ENCODE measurements around the gene SP100.
"Not testable (repeated sequence)": the region's sequence is repeated elsewhere in the genome, so short reads cannot be mapped to it uniquely, and the experiment has no call there.

Gene SP100

GRCh38 chr2:230471074-230471473, 55.1 kb downstream of the SP100 start:
- DNase-seq, result no peak

DNA sequence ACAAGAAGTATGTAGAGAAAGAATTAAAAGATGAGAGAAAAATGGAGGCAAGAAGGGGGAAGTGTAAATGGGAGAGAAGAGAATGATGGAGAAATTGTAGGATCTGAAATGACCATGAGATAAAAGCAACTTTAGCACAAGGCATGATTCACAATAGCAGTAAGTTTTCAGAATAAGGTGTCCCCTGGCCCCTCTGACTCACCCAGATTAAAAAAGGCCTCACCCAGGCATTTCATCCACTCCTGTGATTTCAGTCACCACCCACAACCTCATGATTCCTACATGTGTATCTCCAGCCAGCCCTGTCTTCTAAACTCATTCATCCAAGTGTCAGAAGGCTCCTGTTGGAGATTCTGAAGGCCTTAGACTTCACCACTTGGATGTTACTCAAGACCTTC, 56.6 kb downstream of the SP100 start:
- peak; percentile 10 to 15 for DNase-seq

DNA sequence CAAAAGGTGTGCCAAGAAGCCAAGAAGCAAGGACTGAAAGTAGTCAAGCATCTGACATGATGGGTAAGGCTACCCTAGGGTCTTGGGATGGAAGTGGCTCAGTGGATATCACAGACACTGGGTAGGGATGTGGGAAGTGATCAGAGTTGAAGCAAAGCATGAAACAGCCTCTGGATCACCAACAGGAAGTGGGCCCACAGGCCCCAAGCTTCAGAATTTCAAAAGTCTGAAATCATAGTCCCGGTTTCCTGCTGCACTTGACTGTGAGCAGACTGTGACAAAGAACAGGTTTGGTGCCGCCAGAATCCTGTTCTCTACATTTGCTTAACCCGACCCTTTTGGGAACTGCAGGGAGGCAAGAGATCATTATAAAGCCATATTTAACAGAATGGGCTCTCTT, 57.4 kb downstream of the SP100 start:
- no peak for DNase-seq

DNA sequence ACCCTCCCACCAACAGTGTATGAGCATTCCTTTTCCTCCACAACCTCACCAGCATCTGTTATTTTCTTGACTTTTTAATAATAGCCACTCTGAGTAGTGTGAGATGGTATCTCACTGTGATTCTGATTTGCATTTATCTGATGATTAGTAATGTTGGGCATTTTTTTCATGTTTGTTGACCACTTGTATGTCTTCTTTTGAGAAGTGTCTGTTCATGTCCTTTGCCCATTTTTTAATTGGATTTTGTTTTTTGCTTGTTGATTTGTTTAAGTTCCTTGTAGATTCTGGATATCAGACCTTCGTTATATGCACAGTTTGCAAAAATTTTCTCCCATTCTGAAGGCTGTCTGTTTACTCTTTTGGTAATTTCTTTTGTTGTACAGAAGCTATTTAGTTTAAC, 59.1 kb downstream of the SP100 start:
- DNase-seq, result no peak

DNA sequence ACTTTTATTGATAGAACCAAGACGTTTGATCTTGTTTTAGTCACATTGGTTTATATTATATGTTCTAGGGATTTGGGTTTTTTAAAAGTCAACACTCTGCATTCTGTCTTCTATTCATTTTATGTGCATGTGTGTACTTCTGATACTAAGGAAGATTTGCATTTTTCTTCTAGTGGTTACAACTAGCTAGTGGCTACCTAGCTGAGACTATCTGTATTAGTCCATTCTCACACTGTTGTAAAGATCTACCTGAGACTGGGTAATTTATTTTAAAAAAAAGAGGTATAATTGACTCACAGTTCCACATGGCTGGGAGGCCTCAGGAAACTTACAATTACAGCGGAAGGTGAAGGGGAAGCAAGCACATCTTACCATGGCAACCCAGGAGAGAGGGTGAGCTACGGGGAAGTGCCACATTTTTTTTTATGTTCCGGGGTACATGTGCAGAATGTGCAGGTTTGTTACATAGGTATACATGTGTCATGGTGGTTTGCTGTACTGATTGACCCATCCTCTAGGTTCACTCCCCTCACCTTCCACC, 69.9 kb downstream of the SP100 start:
- no peak for DNase-seq

- DNase-seq, result not testable (repeated sequence)
These were observed 75.2 kb downstream of the SP100 start for GRCh38 chr2:230491219-230491618.

DNA sequence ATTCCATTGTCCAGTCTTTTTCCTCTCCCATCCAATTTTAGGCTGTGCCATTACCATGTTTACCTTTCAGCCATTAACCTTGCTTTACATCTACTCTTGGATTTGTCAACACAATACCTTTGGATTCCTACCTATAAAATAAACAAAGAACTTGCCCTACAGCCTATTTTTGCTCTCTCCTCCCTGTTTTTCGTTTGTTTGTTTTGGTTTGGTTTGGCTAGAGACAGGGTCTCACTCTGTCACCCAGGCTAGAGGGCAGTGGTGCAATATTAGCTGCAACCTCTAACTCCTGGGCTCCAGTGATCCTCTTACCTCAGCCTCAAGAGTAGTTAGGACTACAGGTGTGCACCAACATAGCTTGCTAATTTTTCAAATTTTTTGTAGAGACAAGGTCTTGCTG, 76.1 kb downstream of the SP100 start:
- DNase-seq, result no peak

- DNase-seq, result no peak
These were observed 79.0 kb downstream of the SP100 start for GRCh38 chr2:230494980-230495379.

DNA sequence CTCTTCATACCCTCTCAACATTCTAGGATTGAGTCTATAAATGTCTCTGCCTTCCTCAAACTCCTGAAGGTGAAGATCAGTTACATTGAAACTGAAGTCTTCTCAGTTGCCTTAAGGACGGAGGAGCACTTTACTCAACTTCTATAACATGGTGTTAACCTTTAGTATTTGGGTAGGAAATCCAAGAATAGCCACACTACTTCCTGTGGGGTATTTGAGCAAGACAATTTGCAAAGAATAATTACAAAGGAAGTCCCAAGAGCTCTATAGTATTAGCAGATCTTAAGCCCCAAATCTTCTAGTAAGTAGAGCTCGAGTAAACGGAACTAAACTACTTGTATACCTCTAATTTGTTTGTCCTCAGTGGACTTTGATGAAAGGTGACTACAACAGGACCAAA, 80.9 kb downstream of the SP100 start:
- DNase-seq, result no peak

GRCh38 chr2:230498506-230499107, 82.6 kb downstream of the SP100 start:
- DNase-seq, result no peak

DNA sequence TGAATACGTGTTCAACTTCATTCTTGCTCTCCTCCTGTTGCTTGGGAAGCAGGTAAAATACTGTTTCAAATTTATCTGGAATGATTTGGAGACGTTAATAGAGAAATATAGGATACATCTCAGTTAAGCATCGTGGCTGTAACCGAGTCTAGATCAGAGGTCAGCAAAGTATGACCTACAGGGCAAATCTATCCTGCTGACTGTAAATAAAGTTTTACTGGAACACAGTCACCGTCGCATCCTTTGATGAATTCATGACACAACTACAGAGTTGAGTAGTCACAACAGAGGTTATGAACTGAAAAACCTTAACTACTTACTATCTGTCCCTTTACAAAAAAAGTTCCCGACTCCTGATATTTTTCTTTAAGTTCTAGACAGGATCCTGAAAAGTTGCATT, 86.6 kb downstream of the SP100 start:
- DNase-seq, result no peak

- DNase-seq, result no peak
These were observed 87.8 kb downstream of the SP100 start for GRCh38 chr2:230503798-230504197.

DNA sequence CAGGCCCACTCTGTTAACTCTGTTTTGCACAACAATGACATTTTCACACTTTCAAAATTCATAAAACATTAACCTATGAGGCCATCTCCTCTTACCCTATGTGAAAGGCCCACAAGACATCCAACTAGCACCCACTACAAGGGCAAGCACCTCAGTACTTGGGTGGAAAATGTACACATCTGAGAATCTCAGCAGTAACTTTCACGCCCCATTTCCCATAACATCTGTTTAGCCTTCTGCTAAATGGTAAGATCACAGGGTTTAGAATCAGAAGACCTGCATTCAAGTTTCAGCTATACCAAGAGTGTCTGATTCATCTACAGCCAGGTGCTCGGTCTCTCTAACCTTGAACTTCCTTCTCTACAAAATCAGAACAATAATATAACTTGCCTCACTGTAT, 89.2 kb downstream of the SP100 start:
- no peak for DNase-seq

DNA sequence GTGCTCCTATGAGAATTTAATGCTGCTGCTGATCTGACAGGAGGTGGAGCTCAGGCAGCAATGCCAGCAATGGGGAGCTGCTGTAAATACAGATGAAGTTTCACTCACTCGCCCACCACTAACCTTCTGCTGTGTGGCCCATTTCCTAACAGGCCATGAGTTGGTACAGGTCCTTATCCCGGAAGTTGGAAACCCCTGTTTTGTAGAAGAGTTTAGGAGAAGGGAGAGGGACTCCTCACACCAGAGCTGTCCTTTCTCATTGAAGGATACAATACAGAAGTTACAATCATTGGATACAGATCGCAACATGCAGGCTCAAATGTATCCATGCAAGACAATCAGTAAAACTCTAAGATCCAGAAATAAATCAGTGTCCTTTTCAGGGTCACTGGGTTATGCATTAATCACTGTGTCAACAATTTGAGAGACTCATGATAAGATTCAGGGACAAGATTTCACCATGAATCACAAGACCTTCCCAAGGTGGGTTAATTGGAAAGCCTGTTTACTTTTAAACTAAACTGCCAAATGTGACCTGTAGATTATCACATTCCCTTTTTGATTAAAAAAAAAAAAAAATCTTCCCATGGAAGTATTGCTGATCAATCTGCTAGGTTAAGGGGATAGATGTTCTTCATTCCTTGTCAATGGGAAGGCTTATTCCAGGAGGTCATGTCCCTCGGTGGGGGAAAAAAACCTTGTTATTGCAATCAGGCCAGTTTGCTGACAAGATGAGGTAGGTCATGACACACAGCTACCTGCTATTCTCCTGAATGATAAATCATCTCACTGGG, 97.2 kb downstream of the SP100 start:
- no peak for DNase-seq

- no peak for DNase-seq
These were observed 104.3 kb downstream of the SP100 start for GRCh38 chr2:230520061-230520874.

DNA sequence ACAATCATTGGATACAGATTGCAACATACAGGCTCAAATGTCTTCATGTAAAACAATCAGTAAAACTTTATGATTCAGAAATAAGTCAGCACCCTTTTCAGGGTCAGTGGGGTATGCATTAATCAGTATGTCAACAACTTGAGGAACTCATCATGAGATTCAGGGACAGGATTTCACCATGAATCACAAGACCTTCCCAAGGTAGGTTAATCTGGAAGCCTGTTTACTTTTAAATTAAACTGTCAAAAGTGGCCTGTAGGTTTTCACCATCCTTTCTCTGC, 104.8 kb downstream of the SP100 start:
- no peak for DNase-seq

DNA sequence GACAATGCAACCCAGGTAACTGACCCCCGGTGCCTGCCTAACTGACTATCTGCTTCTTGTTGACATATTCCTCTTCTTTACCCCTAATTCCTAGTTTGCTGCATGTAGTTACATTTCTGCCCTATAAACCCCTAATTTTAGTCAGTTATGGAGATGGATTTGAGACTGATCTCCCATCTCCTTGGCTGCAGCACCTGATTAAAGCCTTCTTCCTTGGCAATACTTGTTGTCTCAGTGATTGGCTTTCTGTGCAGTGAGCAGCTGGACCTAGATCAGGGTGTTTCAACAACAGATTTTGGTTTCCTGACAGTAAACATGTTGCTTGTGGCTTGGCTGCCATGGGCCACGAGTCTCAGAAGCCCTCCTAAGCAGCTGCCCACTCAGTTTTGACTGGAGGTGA, 105.4 kb downstream of the SP100 start:
- DNase-seq, result no peak

DNA sequence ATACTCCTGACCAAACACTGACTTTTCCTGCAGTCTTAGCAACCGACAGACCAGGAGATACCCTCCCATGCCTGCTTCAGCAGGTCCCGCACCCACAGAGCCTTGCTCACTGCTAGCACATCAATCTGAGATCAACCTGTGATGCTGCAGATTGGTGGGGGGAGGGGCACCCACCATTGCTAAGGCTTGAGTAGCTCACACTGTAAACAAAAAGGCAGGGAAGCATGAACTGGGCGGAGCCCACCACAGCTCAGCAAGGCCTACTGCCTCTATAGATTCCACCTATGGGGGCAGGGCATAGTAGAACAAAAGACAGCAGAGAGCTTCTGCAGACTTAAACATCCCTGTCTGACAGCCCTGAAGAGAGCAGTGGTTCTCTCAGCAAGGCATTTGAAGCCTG, 109.7 kb downstream of the SP100 start:
- DNase-seq, result no peak

- DNase-seq, result no peak
These were observed 121.6 kb downstream of the SP100 start for GRCh38 chr2:230537531-230537976.

DNA sequence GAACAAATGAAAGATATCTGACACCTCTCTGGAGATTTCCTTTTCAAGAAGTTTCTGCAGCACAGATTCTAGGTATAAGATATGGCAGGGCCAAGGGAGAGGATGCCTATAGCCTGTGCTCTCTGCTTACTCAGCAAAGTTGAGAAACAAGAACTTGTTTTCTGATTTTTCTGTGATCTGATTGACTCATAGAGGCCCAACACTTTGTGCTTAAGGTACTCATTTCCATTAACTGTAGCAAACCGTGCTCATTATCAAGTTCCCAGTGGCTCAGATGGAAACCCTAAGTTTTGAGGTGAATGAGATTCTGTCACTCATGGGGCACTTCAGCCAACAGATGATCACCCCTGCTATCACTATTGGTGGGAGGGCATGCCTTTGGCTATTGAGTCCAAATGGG, 124.3 kb downstream of the SP100 start:
- DNase-seq, result no peak

GRCh38 chr2:230541934-230542380, 126.0 kb downstream of the SP100 start:
- no peak for DNase-seq

GRCh38 chr2:230542751-230543150, 126.8 kb downstream of the SP100 start:
- no peak for DNase-seq

DNA sequence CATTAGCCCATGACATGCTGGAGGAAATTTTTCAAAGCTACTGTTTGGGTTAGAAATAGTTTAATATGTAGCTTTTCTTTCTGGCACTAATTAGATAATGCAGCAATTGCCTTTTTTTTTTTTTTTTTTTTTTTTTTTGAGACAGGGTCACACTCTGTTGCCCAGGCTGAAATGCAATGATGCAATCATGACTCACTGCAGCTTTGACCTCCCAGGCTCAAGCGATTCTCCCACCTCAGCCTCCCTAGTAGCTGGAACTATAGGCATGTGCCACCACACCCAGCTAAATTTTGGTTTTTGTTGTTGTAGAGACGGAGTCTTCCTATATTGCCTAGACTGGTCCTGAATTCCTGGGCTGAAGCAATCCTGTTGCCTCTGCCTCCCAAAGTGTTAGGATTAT, 136.2 kb downstream of the SP100 start:
- no peak for DNase-seq

GRCh38 chr2:230557065-230557464, 141.1 kb downstream of the SP100 start:
- DNase-seq, result no peak
